Keratinocyte (primary cell): Measurements from ENCODE around the gene ARID5A. TPM values are rescaled to one million over a fixed set of nuclear protein-coding genes. Genes with fewer than 3 reads are reported as not detected.

Experiments
- DNase-seq: peaks from one replicate; pipeline ENCODE4 v3.0.0-alpha.2; 2011; ENCODE audit warnings: low read depth, missing footprints, low spot score
- FAIRE-seq: peaks from 2 replicates; lab custom pipeline; 2011; peaks lifted over from hg19 to GRCh38; lab: Jason Lieb, UNC
- H2AFZ ChIP-seq: 2 replicates; pipeline ENCODE4 v1.6.0; 2012; ENCODE audit warnings: low read length, control low read depth, inconsistent platforms; ENCODE audit not compliant: control insufficient read depth
- H3K27ac ChIP-seq: 2 replicates; pipeline ENCODE4 v1.5.1; 2011; ENCODE audit warnings: low read length; ENCODE audit not compliant: control insufficient read depth, insufficient read depth
- H3K27me3 ChIP-seq: 3 replicates; pipeline ENCODE4 v1.6.0; 2011; ENCODE audit warnings: low read length; ENCODE audit not compliant: control insufficient read depth, insufficient read depth; ENCODE audit errors: extremely low read depth
- H3K36me3 ChIP-seq, 2 experiments: 2 replicates in 1 of 2; 3 replicates in 1 of 2; pipeline ENCODE4 v1.5.1; 2011; ENCODE audit warnings: low read length in 2 of 2, mild to moderate bottlenecking in 1 of 2; ENCODE audit not compliant: control insufficient read depth in 2 of 2, insufficient read depth in 2 of 2; ENCODE audit errors: extremely low read depth in 1 of 2
- H3K4me1 ChIP-seq: 3 replicates; pipeline ENCODE4 v1.5.1; 2011; ENCODE audit warnings: low read length; ENCODE audit not compliant: control insufficient read depth, insufficient read depth; ENCODE audit errors: extremely low read depth
- H3K4me2 ChIP-seq: 3 replicates; pipeline ENCODE4 v1.6.0; 2011; ENCODE audit warnings: low read depth, low read length; ENCODE audit not compliant: control insufficient read depth, insufficient read depth; ENCODE audit errors: extremely low read depth
- H3K4me3 ChIP-seq, 3 experiments: fragments of 200-600 bp in 1 of 3; sonication (generic) in 1 of 3; 2 replicates in 2 of 3; 3 replicates in 1 of 3; pipeline ENCODE4 v1.5.1; 2011 to 2016; ENCODE audit warnings: low read length in 3 of 3, mild to moderate bottlenecking in 3 of 3, control low read depth in 2 of 3, inconsistent platforms in 1 of 3, low read depth in 1 of 3, mixed read lengths in 1 of 3, mixed run types in 1 of 3, moderate library complexity in 1 of 3; ENCODE audit not compliant: control insufficient read depth in 2 of 3, insufficient read depth in 2 of 3; ENCODE audit errors: extremely low read depth in 1 of 3
- H3K79me2 ChIP-seq: 2 replicates; pipeline ENCODE4 v1.6.0; 2012; ENCODE audit warnings: low read length; ENCODE audit not compliant: control insufficient read depth, insufficient read depth
- H3K9ac ChIP-seq: 3 replicates; pipeline ENCODE4 v1.6.0; 2011; ENCODE audit warnings: low read length; ENCODE audit not compliant: control insufficient read depth, insufficient read depth; ENCODE audit errors: extremely low read depth
- H3K9me1 ChIP-seq: 3 replicates; pipeline ENCODE4 v1.6.0; 2011; ENCODE audit warnings: low read length; ENCODE audit not compliant: control insufficient read depth, insufficient read depth; ENCODE audit errors: extremely low read depth
- H3K9me3 ChIP-seq: 2 replicates; pipeline ENCODE4 v1.5.1; 2012; ENCODE audit warnings: low read depth, low read length; ENCODE audit not compliant: control insufficient read depth
- H4K20me1 ChIP-seq: 3 replicates; pipeline ENCODE4 v1.6.0; 2011; ENCODE audit warnings: low read length; ENCODE audit not compliant: control insufficient read depth, insufficient read depth; ENCODE audit errors: extremely low read depth
- EZH2 ChIP-seq: IDR thresholded peaks from one replicate; pipeline ENCODE4 v1.6.1; 2012; ENCODE audit warnings: inconsistent platforms, mild to moderate bottlenecking, low read length, moderate library complexity
- dilution Hi-C: fragments of 300-500 bp; cut with MboI; formaldehyde crosslinking; loops from one replicate; pipeline ENCODE4 v1.7.0; 2020; ENCODE audit warnings: low sequenced_read_pairs; ENCODE audit not compliant: extremely low pct_ligation_motif_present
- polyA plus RNA-seq, 5 experiments: library from polyadenylated mRNA; depleted of rRNA in 3 of 5; stranded (reverse) in 3 of 5; stranded (forward) in 1 of 5; unstranded in 1 of 5; fragments of >200 nt; gene quantifications; 1 replicate in 1 of 5; 2 replicates in 3 of 5; 3 replicates in 1 of 5; pipeline versions ENCODE4 v1.2.1 to v1.2.3, GENCODE V29; 2011 to 2012; ENCODE audit warnings: missing spikeins in 2 of 5, low read depth in 1 of 5, low replicate concordance in 1 of 5
- TF ChIP-seq, protein P1 (sequence below), 3 experiments: IDR thresholded peaks in 1 of 3; conservative IDR thresholded peaks in 1 of 3; optimal IDR thresholded peaks in 1 of 3; 2 replicates in 2 of 3; 3 replicates in 1 of 3; pipeline versions ENCODE3 to v1.5.1; 2011; ENCODE audit warnings: low read length in 3 of 3, mild to moderate bottlenecking in 3 of 3, moderate library complexity in 2 of 3, control low read depth in 1 of 3, inconsistent platforms in 1 of 3; ENCODE audit not compliant: insufficient read depth in 2 of 3; ENCODE audit errors: extremely low read depth in 1 of 3

Gene ARID5A
- polyA plus RNA-seq, 1 donor (not counting 4 experiments of a cell fraction or from before 2014, with no cell fraction given) = 1.6 TPM

DNA sequence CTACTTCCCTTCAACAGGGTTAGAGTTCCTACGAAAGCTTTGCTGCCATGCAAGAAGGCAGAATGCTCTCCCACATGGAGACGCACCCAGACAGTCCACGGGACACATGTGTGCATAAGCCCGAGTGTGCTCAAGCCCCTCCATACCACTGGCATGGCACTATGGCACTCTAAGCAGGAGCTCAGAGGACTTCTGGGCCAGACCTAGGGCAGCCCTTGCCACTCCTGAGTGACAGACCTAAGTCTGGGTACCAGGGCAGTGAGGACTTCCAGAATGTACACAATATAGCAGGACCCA lies 11.4 kb upstream of the ARID5A start:
- DNase-seq = no peak
- peaks cover 36% of the 10 kb centered on the region for H3K27me3 ChIP-seq
- H3K36me3 ChIP-seq = no peaks in the 10 kb centered on the region
- H3K27ac ChIP-seq = no peak overlapping the region
- no peak for TF ChIP-seq EZH2
- TF ChIP-seq, protein P1, sequence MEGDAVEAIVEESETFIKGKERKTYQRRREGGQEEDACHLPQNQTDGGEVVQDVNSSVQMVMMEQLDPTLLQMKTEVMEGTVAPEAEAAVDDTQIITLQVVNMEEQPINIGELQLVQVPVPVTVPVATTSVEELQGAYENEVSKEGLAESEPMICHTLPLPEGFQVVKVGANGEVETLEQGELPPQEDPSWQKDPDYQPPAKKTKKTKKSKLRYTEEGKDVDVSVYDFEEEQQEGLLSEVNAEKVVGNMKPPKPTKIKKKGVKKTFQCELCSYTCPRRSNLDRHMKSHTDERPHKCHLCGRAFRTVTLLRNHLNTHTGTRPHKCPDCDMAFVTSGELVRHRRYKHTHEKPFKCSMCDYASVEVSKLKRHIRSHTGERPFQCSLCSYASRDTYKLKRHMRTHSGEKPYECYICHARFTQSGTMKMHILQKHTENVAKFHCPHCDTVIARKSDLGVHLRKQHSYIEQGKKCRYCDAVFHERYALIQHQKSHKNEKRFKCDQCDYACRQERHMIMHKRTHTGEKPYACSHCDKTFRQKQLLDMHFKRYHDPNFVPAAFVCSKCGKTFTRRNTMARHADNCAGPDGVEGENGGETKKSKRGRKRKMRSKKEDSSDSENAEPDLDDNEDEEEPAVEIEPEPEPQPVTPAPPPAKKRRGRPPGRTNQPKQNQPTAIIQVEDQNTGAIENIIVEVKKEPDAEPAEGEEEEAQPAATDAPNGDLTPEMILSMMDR (optimal IDR thresholded peaks at IDR 0.05 in 1 of 3, IDR thresholded peaks at IDR 0.05 in 1 of 3, conservative IDR thresholded peaks at IDR 0.05 in 1 of 3; ENCODE audit: extremely low read depth in 1 of 3, insufficient read depth in 2 of 3, low read length in 3 of 3) = no peak
- dilution Hi-C loops = no loop called here
- no peak overlapping the region for H2AFZ ChIP-seq
- H3K4me1 ChIP-seq = no peaks in the 10 kb centered on the region
- no peaks in the 10 kb centered on the region for H3K9me3 ChIP-seq
- H4K20me1 ChIP-seq = no peaks in the 10 kb centered on the region
- no peak for FAIRE-seq
- no peak overlapping the region for H3K9ac ChIP-seq
- H3K79me2 ChIP-seq = no peaks in the 10 kb centered on the region
- no peak overlapping the region for H3K4me3 ChIP-seq
- no peak overlapping the region for H3K4me2 ChIP-seq
- no peaks in the 10 kb centered on the region for H3K9me1 ChIP-seq

DNA sequence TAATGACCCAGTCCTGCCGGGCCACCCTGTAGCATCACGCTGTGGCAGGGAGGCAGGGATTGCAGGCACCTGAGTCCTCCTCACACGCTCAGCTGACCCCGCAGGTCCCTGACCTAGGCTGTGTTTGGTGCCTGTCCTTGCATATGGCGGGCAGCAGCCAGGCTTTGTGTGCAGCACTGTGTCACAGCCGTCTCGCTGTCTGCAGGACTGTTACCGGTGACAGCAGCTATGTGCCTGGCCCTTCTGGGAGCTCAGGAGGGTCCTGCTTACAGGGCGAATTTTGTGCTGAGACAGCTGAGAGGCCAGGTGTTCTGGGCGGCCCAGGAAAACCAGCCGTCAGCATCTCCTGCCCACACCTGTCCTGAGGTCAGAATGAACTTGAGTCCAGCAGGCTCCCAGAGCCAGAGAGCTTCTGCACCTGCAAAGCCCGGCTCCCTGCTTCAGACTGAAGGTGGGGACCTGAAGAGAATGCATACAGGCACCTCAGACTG lies 10.4 kb upstream of the ARID5A start:
- dilution Hi-C loops = no loop called here
- peaks cover 38% of the 10 kb centered on the region for H3K27me3 ChIP-seq
- no peaks in the 10 kb centered on the region for H3K36me3 ChIP-seq

More for the DNA sequence above, 10.4 kb upstream of the ARID5A start:
- Histone ChIP-seq H3K27ac (no peak overlapping the region), H2AFZ (no peak overlapping the region), H3K4me1 (no peaks in the 10 kb centered on the region), H4K20me1 (no peaks in the 10 kb centered on the region), H3K9ac (no peak overlapping the region), H3K4me2 (no peak overlapping the region), H3K9me3 (no peaks in the 10 kb centered on the region), H3K4me3 (no peak overlapping the region), H3K79me2 (no peaks in the 10 kb centered on the region), H3K9me1 (no peaks in the 10 kb centered on the region)
- no peak for TF ChIP-seq EZH2
- TF ChIP-seq, protein P1 (optimal IDR thresholded peaks at IDR 0.05 in 1 of 3, IDR thresholded peaks at IDR 0.05 in 1 of 3, conservative IDR thresholded peaks at IDR 0.05 in 1 of 3; ENCODE audit: extremely low read depth in 1 of 3, insufficient read depth in 2 of 3, low read length in 3 of 3) = no peak
- DNase-seq (no peak), FAIRE-seq (no peak)
